ENCODE data around the gene ITCH. TPM values are rescaled to one million over a fixed set of nuclear protein-coding genes. Genes with fewer than 3 reads are reported as not detected.

The ITCH gene
- total and polyA plus RNA-seq, 9 of the 15 experiments (the other 6 are each of a cell fraction or from before 2014, with no cell fraction given), result 7.5 to 53.0 (median 22.9) TPM

GRCh38 chr20:34363062-34363464, at the start of gene ITCH (continued):
- no peak for TF ChIP-seq ZBTB9 (CRISPR knock-in tag; IDR thresholded peaks at IDR 0.05)
- TF ChIP-seq ATF6 (CRISPR knock-in tag; IDR thresholded peaks at IDR 0.05), result no peak
- no peak for TF ChIP-seq ID3 (CRISPR knock-in tag; IDR thresholded peaks at IDR 0.05)
- no peak for TF ChIP-seq ID3 (tag; IDR thresholded peaks at IDR 0.05)
- TF ChIP-seq BCLAF1 (IDR thresholded peaks at IDR 0.05; ENCODE audit: borderline replicate concordance in 1 of 2, control insufficient read depth in 1 of 2, low read depth in 2 of 2, low read length in 1 of 2), result no peak
- no peak for TF ChIP-seq NFE2 (IDR thresholded peaks at IDR 0.05; ENCODE audit: low read depth)
- no peak for TF ChIP-seq ZNF589 (CRISPR knock-in tag; IDR thresholded peaks at IDR 0.05; ENCODE audit: low read depth)
- no peak for TF ChIP-seq CBFA2T3 (IDR thresholded peaks at IDR 0.05)
- no peak for TF ChIP-seq ZNF551 (CRISPR knock-in tag; IDR thresholded peaks at IDR 0.05)
- TF ChIP-seq MTA1 (IDR thresholded peaks at IDR 0.05; ENCODE audit: borderline replicate concordance), result no peak
- TF ChIP-seq E2F4 (CRISPR knock-in tag; IDR thresholded peaks at IDR 0.05; ENCODE audit: low read depth), result no peak
- no peak for TF ChIP-seq LARP7 (IDR thresholded peaks at IDR 0.05)
- TF ChIP-seq RFX5 (IDR thresholded peaks at IDR 0.05; ENCODE audit: low read depth, low read length), result no peak
